HG03280 (cell line): ENCODE results near the gene ATP13A2.

Source experiments
- ATAC-seq: cut with Tn5 transposase; IDR thresholded peaks from one replicate; pipeline ENCODE4 v1.9.1; 2021; ENCODE audit warnings: mild to moderate bottlenecking, moderate library complexity; ENCODE audit not compliant: unreplicated experiment

Gene ATP13A2

DNA sequence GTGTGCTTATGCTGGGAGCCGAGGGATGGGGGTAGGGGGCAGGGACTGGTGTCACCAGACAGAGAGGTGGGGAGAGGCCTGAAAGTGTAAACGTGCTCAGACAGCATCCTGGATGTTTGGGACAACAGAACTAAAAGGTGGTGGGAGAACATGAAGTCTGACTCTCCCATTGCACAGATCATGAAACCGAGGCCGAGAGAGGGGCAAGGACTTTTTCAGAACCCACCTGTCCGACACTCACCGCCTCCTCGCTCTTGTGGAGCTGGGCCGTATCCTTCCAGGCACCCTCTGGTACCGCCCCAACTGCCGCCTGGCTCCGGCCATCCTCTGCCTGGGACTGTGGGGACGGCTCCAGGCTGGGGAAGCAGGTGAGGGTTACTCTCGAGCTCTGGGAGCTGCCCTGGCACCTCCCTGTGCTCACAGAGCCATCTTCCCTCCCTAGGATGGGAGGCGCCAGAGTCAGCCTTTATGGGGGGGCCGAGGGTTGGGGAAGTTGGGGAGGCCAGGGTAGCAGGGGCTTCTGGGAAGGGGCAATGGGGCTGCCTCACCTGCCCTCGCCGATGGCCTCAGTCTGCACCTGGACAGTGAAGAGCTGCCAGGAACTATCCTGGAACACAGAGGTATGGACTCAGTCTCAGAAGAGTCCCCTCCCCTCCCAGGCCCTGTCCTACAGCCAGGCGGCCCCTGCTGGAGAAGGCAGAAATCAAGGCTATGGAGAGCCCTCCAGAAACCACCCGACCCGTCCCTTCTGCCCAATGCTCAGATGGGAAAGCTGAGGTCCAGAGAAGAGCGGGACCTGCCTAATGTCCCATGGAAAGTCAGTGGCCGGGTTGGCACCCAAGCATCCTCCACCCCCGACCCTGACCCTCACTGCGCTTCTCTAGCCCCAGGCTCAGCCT, 7.0 kb downstream of the ATP13A2 start:
- no peak for ATAC-seq

DNA sequence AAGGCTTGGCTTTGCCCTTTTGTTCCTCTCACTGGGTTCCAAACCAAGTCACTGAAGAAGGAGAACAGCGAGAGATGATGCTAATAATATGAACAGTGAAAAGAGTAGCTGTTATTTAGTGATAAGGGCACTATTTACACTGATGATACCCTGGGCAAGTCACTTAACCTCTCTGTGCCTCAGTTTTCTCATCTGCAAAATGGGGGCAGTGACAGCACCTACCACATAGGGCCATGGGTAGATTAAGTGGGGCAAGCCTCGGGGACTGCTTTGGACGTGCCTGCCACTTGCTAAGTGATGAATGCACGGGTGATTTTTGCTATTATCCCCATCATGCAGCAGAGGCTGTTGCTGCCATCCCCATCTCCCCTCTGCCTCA, 9.2 kb downstream of the ATP13A2 start:
- ATAC-seq: no peak

DNA sequence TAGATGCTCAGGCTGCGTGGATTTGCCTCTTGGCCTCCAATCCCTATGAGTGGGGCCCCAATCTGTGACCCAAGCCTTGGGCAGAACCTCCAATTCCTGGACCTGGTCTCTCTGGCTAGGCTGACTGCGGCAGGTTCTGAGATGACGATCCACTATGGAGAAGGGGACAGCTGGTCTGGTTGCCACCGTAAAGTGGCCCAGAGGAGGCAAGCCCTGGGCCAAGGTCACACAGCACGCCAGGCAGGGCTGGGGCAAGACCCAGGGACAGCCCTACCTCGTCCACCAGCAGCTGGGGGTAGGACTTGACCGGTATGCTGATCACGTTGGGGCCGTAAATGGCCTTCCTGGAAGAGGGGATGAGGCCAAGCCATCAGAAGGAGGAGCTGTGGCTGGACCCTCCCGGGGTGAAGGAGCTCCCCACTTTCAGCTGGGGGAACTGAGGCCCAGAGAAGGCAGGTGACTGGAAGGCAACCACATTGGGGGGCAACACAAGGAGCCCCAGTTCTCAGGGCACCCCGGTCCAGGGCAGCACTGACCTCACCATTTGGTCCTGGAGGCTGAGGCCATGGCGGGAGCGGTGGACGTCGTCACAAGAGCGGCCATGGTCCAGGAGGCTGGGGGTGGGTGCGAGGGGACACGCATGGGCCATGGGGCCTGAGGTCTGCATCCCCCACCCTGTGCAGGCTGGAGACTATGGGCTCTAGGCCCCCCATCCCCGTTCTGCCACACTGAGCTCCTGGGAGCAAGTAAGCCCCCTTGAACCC, 9.8 kb downstream of the ATP13A2 start:
- no peak for ATAC-seq

GRCh38 chr1:16999863-17000262, 11.9 kb downstream of the ATP13A2 start:
- ATAC-seq: no peak

DNA sequence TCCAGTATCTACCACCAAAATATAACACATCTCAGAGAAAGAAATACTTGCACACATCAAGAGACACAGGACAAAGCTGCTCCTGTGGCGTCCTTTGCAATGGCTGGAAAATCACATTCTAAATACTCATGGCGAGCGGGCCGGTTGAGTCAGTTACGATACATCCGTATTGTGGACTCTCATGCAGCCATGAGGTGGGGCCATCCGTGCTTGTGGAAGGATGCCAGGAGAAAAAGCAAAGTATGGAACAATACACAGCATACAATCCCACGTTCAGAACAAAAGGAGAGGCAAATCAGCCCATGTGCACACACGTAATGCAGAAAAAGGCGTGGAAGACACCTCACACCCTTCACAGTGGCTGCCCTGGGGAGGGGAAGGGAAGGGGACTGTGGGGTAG, 13.1 kb downstream of the ATP13A2 start:
- ATAC-seq: no peak

- ATAC-seq: no peak
Observed at GRCh38 chr1:16996845-16997244, 14.9 kb downstream of the ATP13A2 start.

- ATAC-seq: no peak
Observed at GRCh38 chr1:16993521-16994038, 18.1 kb downstream of the ATP13A2 start.

DNA sequence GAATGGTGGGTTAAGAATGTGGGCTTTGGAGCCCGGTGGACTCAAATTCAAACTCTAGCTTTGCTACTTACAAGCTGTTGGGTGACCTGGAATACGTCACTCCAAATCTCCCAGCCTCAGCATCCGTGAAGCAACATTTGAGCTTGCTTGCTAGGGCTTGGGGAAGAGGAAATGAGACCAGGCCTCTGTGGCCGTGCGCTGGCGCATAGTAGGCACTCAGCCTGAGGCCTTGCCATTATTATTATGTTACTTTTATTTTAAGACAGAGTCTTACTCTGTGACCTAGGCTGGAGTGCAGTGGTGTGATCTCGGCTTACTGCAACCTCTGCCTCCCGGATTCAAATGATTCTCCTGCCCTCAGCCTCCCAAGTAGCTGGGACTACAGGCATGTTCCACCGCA, 19.1 kb downstream of the ATP13A2 start:
- no peak for ATAC-seq

DNA sequence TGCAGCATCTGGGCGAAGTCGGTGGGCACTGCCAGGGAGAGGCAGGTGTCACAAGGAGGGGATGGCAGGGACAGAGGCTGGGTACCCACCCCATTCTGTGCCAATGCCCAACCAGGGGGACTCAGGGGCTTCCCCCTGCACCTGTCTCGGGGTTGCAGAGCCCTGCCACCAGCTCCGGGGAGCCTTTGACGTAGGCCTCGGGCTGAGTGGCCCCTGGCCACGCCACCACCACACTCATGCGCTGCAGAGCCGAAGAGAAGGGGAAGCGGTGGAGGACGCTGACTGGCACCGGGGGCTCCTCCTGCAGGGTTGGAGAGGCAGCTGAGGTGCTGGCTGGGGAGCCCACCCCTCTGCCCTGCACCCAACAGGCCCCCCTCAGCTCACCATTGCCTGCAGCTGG, 19.6 kb downstream of the ATP13A2 start:
- no peak for ATAC-seq

DNA sequence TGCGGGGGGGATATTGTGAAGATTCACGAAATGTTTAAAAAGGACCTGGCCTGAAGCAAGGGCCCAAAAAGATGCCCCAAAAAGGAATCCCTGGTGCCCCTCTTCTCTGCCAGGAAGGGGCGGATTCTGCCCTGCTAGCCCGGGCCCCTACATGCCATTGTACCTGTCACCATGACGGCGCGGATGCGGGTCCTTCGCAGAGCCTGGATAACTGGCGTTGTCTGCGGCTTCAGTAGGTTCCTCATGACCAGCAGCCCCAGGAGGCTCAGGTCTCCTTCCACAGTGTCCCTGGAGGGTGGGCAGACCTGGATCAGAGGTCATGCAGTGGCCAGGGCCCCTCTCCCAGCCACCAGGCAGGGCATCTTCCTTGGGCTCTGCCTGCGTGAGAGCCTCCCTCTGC, 20.2 kb downstream of the ATP13A2 start:
- ATAC-seq: no peak

- no peak for ATAC-seq
Observed at GRCh38 chr1:16989676-16990391, 21.9 kb downstream of the ATP13A2 start.

DNA sequence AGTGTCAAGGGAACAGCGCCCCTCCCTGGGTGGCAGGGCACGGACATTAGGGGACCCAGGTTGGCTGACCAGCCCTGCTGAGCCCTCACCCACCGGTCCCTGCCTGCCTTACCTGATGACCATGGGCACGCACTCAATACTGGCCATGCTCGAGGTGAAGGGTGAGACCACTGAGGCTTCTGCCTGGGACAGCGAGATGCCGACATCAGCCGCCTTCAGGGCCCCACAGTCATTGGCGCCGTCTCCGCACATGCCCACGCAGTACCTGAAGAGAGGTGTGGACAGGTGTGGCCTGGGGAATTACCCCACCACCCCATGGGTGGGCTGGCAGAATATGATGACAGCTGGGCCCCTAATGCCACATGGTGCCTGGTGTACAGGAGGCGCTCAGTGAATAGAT, 23.5 kb downstream of the ATP13A2 start:
- ATAC-seq: no peak

GRCh38 chr1:16986962-16987361, 24.8 kb downstream of the ATP13A2 start:
- no peak for ATAC-seq

GRCh38 chr1:16986560-16986959, 25.2 kb downstream of the ATP13A2 start:
- no peak for ATAC-seq

DNA sequence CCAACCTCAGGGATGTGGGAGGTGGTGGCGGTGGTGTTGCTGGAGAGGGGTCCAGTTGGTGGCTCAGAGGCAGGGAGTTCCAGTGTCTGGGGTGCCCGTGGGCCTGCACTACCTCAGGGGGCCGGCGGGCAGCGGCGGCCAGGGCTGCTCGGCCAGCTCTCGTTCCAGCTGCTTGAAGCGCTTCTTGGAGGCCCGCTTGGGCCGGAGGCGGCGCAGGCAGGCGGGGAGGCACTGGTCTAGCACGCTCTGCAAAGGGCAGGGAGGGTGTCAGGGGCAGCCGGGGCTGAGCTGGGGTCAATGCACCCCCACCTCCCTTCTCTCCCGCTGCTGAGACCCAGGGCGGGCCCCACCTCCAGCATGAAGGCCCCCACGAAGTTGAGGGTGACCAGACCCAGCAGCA, 25.6 kb downstream of the ATP13A2 start:
- no peak for ATAC-seq

- ATAC-seq: no peak
Observed at GRCh38 chr1:16984717-16985116, 27.0 kb downstream of the ATP13A2 start.

- no peak for ATAC-seq
Observed at GRCh38 chr1:16983649-16984048, 28.1 kb downstream of the ATP13A2 start.

- ATAC-seq: no peak
Observed at GRCh38 chr1:16982902-16983301, 28.8 kb downstream of the ATP13A2 start.

GRCh38 chr1:16981269-16981849, 30.4 kb downstream of the ATP13A2 start:
- no peak for ATAC-seq

DNA sequence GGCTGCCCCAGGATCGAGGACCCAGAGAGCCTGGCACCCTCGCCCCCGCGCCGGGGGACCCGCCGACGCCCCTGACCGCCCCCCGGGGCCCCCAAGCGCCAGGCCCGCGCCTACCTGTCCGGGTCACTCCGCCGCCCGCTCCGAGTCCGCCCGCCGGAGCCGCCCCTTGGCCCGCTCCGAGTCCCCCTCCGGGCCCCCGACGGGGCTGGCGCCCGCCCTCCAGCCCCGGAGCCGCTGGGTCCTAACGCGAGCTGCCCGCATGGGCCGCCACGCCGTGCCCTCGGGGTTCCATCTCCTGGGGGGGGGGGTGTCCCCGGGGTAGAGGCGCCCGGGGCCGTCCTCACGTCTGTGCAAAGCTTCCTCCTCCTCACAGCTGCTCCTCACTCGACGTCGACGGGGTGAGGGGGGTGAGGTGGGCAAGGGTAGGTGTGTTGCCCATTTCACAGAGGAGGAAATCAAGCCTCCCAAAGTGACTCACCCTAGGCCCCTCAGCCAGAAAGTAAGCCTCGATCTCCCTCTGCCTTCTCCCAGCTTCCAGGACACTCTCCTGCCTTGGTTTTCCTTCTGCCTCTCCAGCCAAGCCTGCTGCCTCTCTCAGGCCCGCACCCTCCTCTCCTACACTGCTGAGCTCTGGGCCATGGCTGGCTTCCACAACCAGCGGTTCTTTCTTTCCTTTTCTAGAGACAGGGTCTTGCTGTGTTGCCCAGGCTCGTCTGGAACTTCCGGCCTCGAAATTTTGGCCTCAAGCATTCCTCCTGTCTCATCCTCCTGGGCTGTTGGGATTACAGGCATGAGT, 31.1 kb downstream of the ATP13A2 start, which contains the start of gene MFAP2:
Gene MFAP2 (minus strand): TSS at position 148 of the 796 bp plus-strand sequence. CDS start 2,347 bp downstream, outside the sequence.
- no peak for ATAC-seq
